ENCODE results near the gene EPS8L1. TPM values are rescaled to one million over a fixed set of nuclear protein-coding genes. Genes with fewer than 3 reads are reported as not detected.
A peak's percentile ranks its signal among the peaks of the same experiment; 100 is the strongest.

The EPS8L1 gene
- total and polyA plus RNA-seq, 2 of the 4 experiments (the other 2 are of a cell fraction) = 0.90 to 2.9 TPM

DNA sequence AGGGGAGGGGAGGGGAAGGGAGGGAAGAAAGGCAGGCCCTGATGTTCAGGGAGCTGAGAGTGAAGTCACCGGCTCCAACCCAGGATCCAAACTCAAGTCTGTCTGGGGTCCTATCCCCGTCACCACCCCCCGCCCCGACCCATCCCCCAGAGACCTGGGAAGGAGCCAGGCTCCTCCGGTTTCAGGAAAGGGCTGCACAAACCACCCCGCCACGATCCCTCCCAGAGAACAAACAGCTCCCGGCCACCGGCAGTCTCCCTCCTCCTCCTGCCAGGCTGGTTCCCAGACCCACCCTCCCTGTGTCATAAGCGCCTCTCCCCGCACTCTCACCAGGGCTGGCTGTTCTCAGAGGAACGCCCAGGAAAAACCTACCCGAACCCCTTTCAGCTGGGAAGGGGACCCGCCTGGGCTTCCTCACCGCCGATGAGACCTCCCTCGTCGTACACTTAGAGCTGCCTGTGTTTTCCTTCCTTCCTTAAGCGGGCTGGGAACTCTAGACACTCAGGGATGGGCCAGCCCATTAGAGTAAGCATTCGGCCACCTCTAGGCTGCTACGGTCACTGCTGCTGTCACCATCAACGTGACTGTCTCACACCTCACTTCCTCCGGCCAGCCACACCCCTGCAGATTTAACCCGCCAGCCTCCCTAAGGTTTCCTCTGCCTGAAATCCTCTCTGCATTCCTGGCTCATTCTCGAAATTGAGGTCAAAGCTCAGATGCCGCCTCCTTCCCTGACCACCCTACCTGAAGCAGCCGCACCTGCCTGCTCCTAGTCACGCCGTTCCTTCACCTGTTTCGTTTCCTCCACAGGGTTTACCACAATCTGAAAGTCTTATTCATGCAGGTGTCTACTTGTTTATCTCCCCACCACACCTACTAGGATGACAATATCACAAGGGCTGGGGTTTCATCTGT, 6.5 kb upstream of the EPS8L1 start:
- ChIA-PET CTCF (no interaction called here), POLR2A (ENCODE audit: unreplicated experiment) (no interaction called here)
- in situ Hi-C loops (cut with MboI; ENCODE audit: low sequenced_read_pairs) (no loop called here), intact Hi-C loops (cut with micrococcal nuclease) (loop anchor here (10.0 kb wide), 1 partner anchor 594 kb away; the partner anchor contains the start of gene CDC42EP5), dilution Hi-C loops (cut with HindIII; ENCODE audit: low sequenced_read_pairs, unreplicated experiment) (no loop called here)
- Histone ChIP-seq H4K20me1 (ENCODE audit: insufficient read depth, low read length) (no peaks in the 10 kb centered on the region), H2BK120ac (ENCODE audit: low read depth, low read length) (no peak overlapping the region), H3K14ac (replicated peaks; ENCODE audit: low read depth, low read length) (no peak overlapping the region), H3K27ac (ENCODE audit: insufficient read depth, low read length) (no peak overlapping the region), H3K4me1 (ENCODE audit: control insufficient read depth, insufficient read depth, low read length) (peaks cover 5% of the 10 kb centered on the region; the same call in 1 of the 2 replicates), H2AFZ (replicated peaks; ENCODE audit: low read length, poor library complexity) (peak overlapping the region; percentile 12), H3K4me2 (ENCODE audit: low read depth, low read length) (peak overlapping the region; percentile 75), H2BK5ac (ENCODE audit: low read depth, low read length, poor library complexity, severe bottlenecking) (no peak overlapping the region), H2BK15ac (ENCODE audit: low read depth, low read length) (no peak overlapping the region), H3K79me1 (ENCODE audit: low read depth in 1 of 2, low read length in 2 of 2) (no peaks in the 10 kb centered on the region), H3K18ac (ENCODE audit: low read depth, low read length) (no peak overlapping the region), H4K5ac (ENCODE audit: low read depth, low read length) (no peak overlapping the region), H3K9me1 (ENCODE audit: insufficient read depth, low read length) (no peaks in the 10 kb centered on the region), H4K91ac (ENCODE audit: insufficient read depth, low read depth, low read length) (no peak overlapping the region), H3K36me3 (ENCODE audit: control insufficient read depth, insufficient read depth, low read length) (no peaks in the 10 kb centered on the region), H3K9me3 (ENCODE audit: control insufficient read depth, insufficient read depth, low read length) (peaks cover 3% of the 10 kb centered on the region), H3K4ac (ENCODE audit: low read depth, low read length) (no peak overlapping the region), H2AK5ac (ENCODE audit: low read depth, low read length) (no peak overlapping the region), H3K23ac (ENCODE audit: low read depth, low read length) (0 out of 2 replicates have a peak overlapping the region, but pooled peaks have one; percentile 12), H3K56ac (ENCODE audit: extremely low read depth, insufficient read depth, low read length) (no peak overlapping the region), H4K8ac (ENCODE audit: low read depth in 2 of 2, low read length in 2 of 2) (no peak overlapping the region), H3K9ac (ENCODE audit: low read depth, low read length) (no peak overlapping the region), H2BK20ac (ENCODE audit: low read depth, low read length) (no peak overlapping the region), H3K27me3 (ENCODE audit: control insufficient read depth, insufficient read depth, low read length) (peaks cover 26% of the 10 kb centered on the region), H2AK9ac (replicated peaks; ENCODE audit: low read depth, low read length, poor library complexity) (peak overlapping the region; percentile 57), H3K4me3 (ENCODE audit: insufficient read depth, low read depth, low read length) (peak overlapping the region; percentile 15; the same call in 1 of the 2 replicates)
- WGBS, 2 experiments (ENCODE audit: extremely low coverage in 2 of 2, insufficient read length in 1 of 2) = 8% methylated on average over 8 of the region's 30 CpGs; no CpG with 5 or more reads in 1 of the 2 experiments
- TF ChIP-seq CEBPB (IDR thresholded peaks at IDR 0.05; ENCODE audit: low read depth, low read length) (no peak), MXI1 (IDR thresholded peaks at IDR 0.05; ENCODE audit: borderline replicate concordance, low read depth, low read length) (no peak), RCOR1 (IDR thresholded peaks at IDR 0.05; ENCODE audit: insufficient replicate concordance, low read length) (no peak), NFE2L2 (IDR thresholded peaks at IDR 0.05; ENCODE audit: low read depth, low read length) (no peak), MAZ (IDR thresholded peaks at IDR 0.05; ENCODE audit: borderline replicate concordance, low read depth, low read length) (no peak), CHD1 (IDR thresholded peaks at IDR 0.05; ENCODE audit: low read depth, low read length) (no peak), RFX5 (IDR thresholded peaks at IDR 0.05; ENCODE audit: low read depth, low read length) (no peak), SMC3 (IDR thresholded peaks at IDR 0.05; ENCODE audit: low read depth, low read length) (no peak)
- TF ChIP-seq, protein P1, sequence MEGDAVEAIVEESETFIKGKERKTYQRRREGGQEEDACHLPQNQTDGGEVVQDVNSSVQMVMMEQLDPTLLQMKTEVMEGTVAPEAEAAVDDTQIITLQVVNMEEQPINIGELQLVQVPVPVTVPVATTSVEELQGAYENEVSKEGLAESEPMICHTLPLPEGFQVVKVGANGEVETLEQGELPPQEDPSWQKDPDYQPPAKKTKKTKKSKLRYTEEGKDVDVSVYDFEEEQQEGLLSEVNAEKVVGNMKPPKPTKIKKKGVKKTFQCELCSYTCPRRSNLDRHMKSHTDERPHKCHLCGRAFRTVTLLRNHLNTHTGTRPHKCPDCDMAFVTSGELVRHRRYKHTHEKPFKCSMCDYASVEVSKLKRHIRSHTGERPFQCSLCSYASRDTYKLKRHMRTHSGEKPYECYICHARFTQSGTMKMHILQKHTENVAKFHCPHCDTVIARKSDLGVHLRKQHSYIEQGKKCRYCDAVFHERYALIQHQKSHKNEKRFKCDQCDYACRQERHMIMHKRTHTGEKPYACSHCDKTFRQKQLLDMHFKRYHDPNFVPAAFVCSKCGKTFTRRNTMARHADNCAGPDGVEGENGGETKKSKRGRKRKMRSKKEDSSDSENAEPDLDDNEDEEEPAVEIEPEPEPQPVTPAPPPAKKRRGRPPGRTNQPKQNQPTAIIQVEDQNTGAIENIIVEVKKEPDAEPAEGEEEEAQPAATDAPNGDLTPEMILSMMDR (conservative IDR thresholded peaks at IDR 0.05; ENCODE audit: low read depth, low read length) = no peak
- BruUV-seq (replicated peaks) = no TSS peak
- DNase-seq (no peak), ATAC-seq (ENCODE audit: low read depth) (peak; percentile 57)
